Gastrocnemius medialis (tissue), 4 donors: Measurements from ENCODE around the gene PML. TPM values are rescaled to one million over a fixed set of nuclear protein-coding genes. Genes with fewer than 3 reads are reported as not detected.

ENCODE experiments used
- ATAC-seq, 2 donors: fragments of 150-250 bp; one replicate each; pipeline ENCODE4 v1.9.1; 2016
- DNase-seq, 2 donors: peaks; one replicate each; pipeline ENCODE4 v3.0.0-alpha.2; 2019
- H3K27ac ChIP-seq, 4 donors: fragments of 200-600 bp; sonication (generic); 1 replicate in 1 of 4; 2 replicates in 3 of 4; pipeline ENCODE4 v1.5.1; 2016 to 2018; ENCODE audit warnings: mild to moderate bottlenecking in 2 of 4, moderate library complexity in 1 of 4
- H3K27me3 ChIP-seq, 3 donors: fragments of 200-600 bp; sonication (generic) in 2 of 3; 1 replicate in 1 of 3; 2 replicates in 2 of 3; pipeline versions ENCODE4 v1.5.1 to v1.6.0; 2016 to 2019; ENCODE audit warnings: mild to moderate bottlenecking in 1 of 3, moderate library complexity in 1 of 3
- H3K36me3 ChIP-seq, 2 donors: fragments of 200-600 bp; sonication (generic) in 1 of 2; one replicate each; pipeline ENCODE4 v1.5.1; 2017 to 2018
- H3K4me1 ChIP-seq, 2 donors: fragments of 200-600 bp; sonication (generic) in 1 of 2; one replicate each; pipeline ENCODE4 v1.5.1; 2016 to 2017; ENCODE audit warnings: mild to moderate bottlenecking in 2 of 2
- H3K4me3 ChIP-seq, 4 donors: fragments of 200-600 bp; sonication (generic) in 3 of 4; 1 replicate in 1 of 4; 2 replicates in 3 of 4; pipeline ENCODE4 v1.5.1; 2016 to 2019; ENCODE audit warnings: mild to moderate bottlenecking in 2 of 4
- H3K9me3 ChIP-seq, 3 donors: fragments of 200-600 bp; sonication (generic) in 2 of 3; 1 replicate in 1 of 3; 2 replicates in 2 of 3; pipeline ENCODE4 v1.5.1; 2016 to 2019
- POLR2A ChIP-seq, 2 donors: fragments of 450-650 bp; IDR thresholded peaks; one replicate each; pipeline ENCODE4 v1.6.1; 2017; ENCODE audit warnings: antibody characterized with exemption in 2 of 2, mild to moderate bottlenecking in 2 of 2, moderate library complexity in 2 of 2
- in situ Hi-C, 4 donors: fragments of 200-750 bp; cut with MboI; loops; one replicate each; pipeline versions ENCODE4 v1.15.0 to v1.8.0; 2017; ENCODE audit warnings: low sequenced_read_pairs in 4 of 4
- intact Hi-C: fragments of 100-400 bp; cut with DNase I; formaldehyde crosslinking; loops from one replicate; pipeline ENCODE4 v1.15.1; 2023; ENCODE audit warnings: low total_unique reads
- total RNA-seq, 4 donors: library from RNA; depleted of rRNA; stranded (reverse); fragments of >200 nt; gene quantifications; one replicate each; pipeline versions ENCODE4 v1.1.0 to v1.2.3, GENCODE V29; 2016
- TF ChIP-seq, protein P1 (sequence below), 5 experiments: fragments of 450-650 bp in 3 of 5; fragments of 200-600 bp in 2 of 5; sonication (generic) in 2 of 5; IDR thresholded peaks in 4 of 5; conservative IDR thresholded peaks in 1 of 5; 1 replicate in 4 of 5; 2 replicates in 1 of 5; pipeline ENCODE4 v1.5.1; 2016 to 2019; ENCODE audit warnings: antibody characterized with exemption in 5 of 5, mild to moderate bottlenecking in 3 of 5, moderate library complexity in 3 of 5

PML gene
- total RNA-seq, 4 donors from 2014 or later: 17.3 to 42.1 (median 21.2) TPM

DNA sequence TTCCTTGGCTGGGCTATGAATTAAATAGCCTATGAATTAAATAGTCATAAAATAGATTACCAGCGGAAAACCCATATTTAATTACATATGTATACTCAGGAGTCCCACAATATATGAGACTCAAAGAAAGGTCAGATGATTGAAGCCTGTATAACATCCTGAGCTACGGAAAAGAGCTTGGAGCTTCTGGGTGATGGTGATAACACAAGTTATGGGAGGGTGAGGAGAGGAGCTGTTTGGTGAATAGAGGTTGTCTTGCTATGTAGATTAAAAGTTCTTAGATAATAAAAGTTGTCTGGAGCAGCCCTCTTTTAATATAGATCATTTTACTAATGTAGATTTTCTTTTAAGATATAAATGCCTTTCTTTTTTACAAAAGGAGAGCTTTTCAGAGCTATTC is 1.8 kb downstream of the PML start:
- in situ Hi-C loops (loop anchor here in 1 of 4 donors (25.0 kb wide), 1 partner anchor 466 kb away; the partner anchor contains the start of gene UBL7), intact Hi-C loops (loop anchor here (10.0 kb wide), 1 partner anchor 469 kb away; the partner anchor contains the start of gene UBL7)
- DNase-seq: no peak
- no peak for ATAC-seq
- Histone ChIP-seq H3K27me3 (no peaks in the 10 kb centered on the region), H3K9me3 (no peaks in the 10 kb centered on the region), H3K4me3 (peak overlapping the region; percentile 82 to 97 (median 90)), H3K36me3 (peaks cover 0 to 20% of the 10 kb centered on the region in 2 donors), H3K27ac (peak overlapping the region; percentile 89 to 98 (median 93)), H3K4me1 (peaks cover 39 to 44% of the 10 kb centered on the region in 2 donors)
- TF ChIP-seq POLR2A (IDR thresholded peaks at IDR 0.05): no peak
- TF ChIP-seq, protein P1, sequence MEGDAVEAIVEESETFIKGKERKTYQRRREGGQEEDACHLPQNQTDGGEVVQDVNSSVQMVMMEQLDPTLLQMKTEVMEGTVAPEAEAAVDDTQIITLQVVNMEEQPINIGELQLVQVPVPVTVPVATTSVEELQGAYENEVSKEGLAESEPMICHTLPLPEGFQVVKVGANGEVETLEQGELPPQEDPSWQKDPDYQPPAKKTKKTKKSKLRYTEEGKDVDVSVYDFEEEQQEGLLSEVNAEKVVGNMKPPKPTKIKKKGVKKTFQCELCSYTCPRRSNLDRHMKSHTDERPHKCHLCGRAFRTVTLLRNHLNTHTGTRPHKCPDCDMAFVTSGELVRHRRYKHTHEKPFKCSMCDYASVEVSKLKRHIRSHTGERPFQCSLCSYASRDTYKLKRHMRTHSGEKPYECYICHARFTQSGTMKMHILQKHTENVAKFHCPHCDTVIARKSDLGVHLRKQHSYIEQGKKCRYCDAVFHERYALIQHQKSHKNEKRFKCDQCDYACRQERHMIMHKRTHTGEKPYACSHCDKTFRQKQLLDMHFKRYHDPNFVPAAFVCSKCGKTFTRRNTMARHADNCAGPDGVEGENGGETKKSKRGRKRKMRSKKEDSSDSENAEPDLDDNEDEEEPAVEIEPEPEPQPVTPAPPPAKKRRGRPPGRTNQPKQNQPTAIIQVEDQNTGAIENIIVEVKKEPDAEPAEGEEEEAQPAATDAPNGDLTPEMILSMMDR (IDR thresholded peaks at IDR 0.05 in 4 of 5, conservative IDR thresholded peaks at IDR 0.05 in 1 of 5): no peak

DNA sequence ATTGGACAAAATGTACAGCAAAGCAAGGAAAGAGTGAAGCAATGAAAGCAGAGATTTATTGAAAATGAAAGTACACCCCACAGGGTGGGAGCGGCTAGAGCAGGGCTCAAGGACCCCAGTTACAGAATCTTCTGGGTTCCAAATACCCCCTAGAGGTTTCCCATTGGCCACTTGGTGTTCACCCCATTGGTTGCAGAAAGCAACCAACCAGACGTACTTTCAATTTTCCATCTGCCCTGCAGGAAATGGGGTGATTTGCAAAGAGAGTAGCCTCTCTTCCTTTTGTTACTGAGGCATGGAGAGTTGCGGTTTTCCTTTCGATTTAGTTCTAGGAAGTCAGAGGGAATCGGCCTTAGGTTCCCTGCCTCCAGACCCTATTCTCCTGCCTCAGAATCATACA is 2.4 kb downstream of the PML start:
- Histone ChIP-seq H3K9me3 (no peaks in the 10 kb centered on the region), H3K27ac (peak overlapping the region; percentile 89 to 98 (median 93)), H3K4me1 (peaks cover 41 to 42% of the 10 kb centered on the region in 2 donors), H3K4me3 (peak overlapping the region; percentile 82 to 97 (median 90)), H3K36me3 (peaks cover 0 to 23% of the 10 kb centered on the region in 2 donors), H3K27me3 (no peaks in the 10 kb centered on the region)
- no peak for TF ChIP-seq POLR2A (IDR thresholded peaks at IDR 0.05)
- TF ChIP-seq, protein P1 (IDR thresholded peaks at IDR 0.05 in 4 of 5, conservative IDR thresholded peaks at IDR 0.05 in 1 of 5): no peak
- intact Hi-C loops (loop anchor here (10.0 kb wide), 1 partner anchor 468 kb away; the partner anchor contains the start of gene UBL7), in situ Hi-C loops (loop anchor here in 1 of 4 donors (25.0 kb wide), 1 partner anchor 465 kb away; the partner anchor contains the start of gene UBL7)
- DNase-seq: no peak
- ATAC-seq: no peak

- DNase-seq (no peak), ATAC-seq (no peak)
- Histone ChIP-seq H3K36me3 (peaks cover 0 to 23% of the 10 kb centered on the region in 2 donors), H3K9me3 (no peaks in the 10 kb centered on the region), H3K4me3 (peak overlapping the region in 1 of 4 donors; percentile 82), H3K27ac (peak overlapping the region in 2 of 4 donors; percentile 89 to 95), H3K4me1 (peaks cover 35% of the 10 kb centered on the region in 2 donors), H3K27me3 (no peaks in the 10 kb centered on the region)
- intact Hi-C loops (loop anchor here (10.0 kb wide), 1 partner anchor 467 kb away; the partner anchor contains the start of gene UBL7), in situ Hi-C loops (loop anchor here in 1 of 4 donors (25.0 kb wide), 1 partner anchor 464 kb away; the partner anchor contains the start of gene UBL7)
- no peak for TF ChIP-seq POLR2A (IDR thresholded peaks at IDR 0.05)
- TF ChIP-seq, protein P1 (IDR thresholded peaks at IDR 0.05 in 4 of 5, conservative IDR thresholded peaks at IDR 0.05 in 1 of 5): no peak
Measured at GRCh38 chr15:73997986-73998385, 3.5 kb downstream of the PML start.

DNA sequence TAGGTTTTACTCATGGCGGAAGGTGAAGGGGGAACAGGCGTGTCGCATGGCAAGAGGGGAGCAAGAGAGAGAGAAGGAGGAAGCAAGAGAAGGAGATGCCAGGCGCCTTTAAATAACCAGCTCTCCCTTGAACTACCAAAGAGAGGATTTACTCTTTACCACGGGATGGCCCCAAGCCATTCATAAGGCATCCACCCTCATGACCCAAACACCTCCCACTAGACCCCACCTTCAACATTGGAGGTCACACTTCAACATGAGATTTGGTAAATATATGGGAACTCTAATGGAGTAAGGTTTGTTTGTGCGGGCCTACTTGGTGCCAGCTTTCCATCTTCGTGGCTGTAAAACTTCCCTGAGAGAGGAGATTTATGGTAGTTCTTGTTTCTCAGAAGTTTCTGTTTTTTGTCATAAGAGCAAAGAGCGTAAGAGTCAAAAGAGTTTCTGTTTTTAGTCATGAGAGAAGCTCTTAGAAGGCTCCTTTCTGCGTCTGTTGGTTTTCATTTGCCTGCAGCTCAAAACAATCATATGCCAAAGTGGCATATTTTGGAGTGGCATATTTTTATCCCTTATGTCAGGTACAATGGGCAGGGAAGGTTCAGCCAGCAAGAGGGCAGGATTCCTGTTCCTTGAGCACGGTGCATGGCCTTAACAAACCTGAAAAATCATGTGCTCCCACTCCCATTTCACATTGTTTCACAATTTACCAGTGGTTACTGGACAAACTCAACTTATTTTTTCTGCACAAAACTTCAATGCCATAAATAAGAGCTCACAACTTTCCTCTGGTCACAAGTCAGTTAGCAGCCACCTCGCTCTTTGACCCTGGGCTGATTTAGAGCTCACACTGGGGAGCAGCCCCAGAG is 12.5 kb downstream of the PML start:
- no peak for DNase-seq
- Histone ChIP-seq H3K27ac (peak overlapping the region in 3 of 4 donors; percentile 16 to 32 (median 21)), H3K4me3 (no peak overlapping the region), H3K36me3 (peaks cover 0 to 8% of the 10 kb centered on the region in 2 donors), H3K4me1 (peaks cover 40 to 45% of the 10 kb centered on the region in 2 donors), H3K27me3 (no peaks in the 10 kb centered on the region), H3K9me3 (no peaks in the 10 kb centered on the region)
- ATAC-seq: no peak
- no peak for TF ChIP-seq POLR2A (IDR thresholded peaks at IDR 0.05)
- TF ChIP-seq, protein P1 (IDR thresholded peaks at IDR 0.05 in 4 of 5, conservative IDR thresholded peaks at IDR 0.05 in 1 of 5): no peak
- in situ Hi-C loops: no loop called here
- intact Hi-C loops: no loop called here
